ENCODE measurements around the gene KDM5B. TPM values are rescaled to one million over a fixed set of nuclear protein-coding genes. Genes with fewer than 3 reads are reported as not detected.

Gene KDM5B
- total and polyA plus RNA-seq, 2 of the 8 experiments (the other 6 are each of a cell fraction or from before 2014, with no cell fraction given) = 73.3 to 210 TPM

- H3K4me1 ChIP-seq (replicated peaks in 1 of 4; ENCODE audit: control insufficient read depth in 3 of 4, insufficient read depth in 4 of 4, low read length in 3 of 4) = no peaks in the 10 kb centered on the region
- peaks cover 0 to 2% of the 10 kb centered on the region in 2 experiments; a peak in 1 of 4 replicates for H3K79me2 ChIP-seq (ENCODE audit: control insufficient read depth in 1 of 2, insufficient read depth in 2 of 2, low read length in 2 of 2)
- no peak overlapping the region for H3K56ac ChIP-seq (replicated peaks; ENCODE audit: insufficient read length, low read depth, low read length)
- CTCF ChIA-PET (ENCODE audit: partially characterized antibody) = interaction anchor here (1.2 to 1.5 kb wide), 3 partner anchors 9 to 98 kb away, joined by 3 read pairs; no protein-coding TSS in a partner anchor
- no peak overlapping the region for H2BK20ac ChIP-seq (ENCODE audit: low read length)
- no peak overlapping the region for H2BK5ac ChIP-seq (ENCODE audit: low read depth, low read length)
- H2AFZ ChIP-seq (ENCODE audit: low read length) = no peak overlapping the region
- no peaks in the 10 kb centered on the region for H3K27me3 ChIP-seq (replicated peaks in 1 of 4; ENCODE audit: control insufficient read depth in 3 of 4, extremely low read depth in 1 of 4, insufficient read depth in 3 of 4, low read length in 3 of 4)
- H2BK15ac ChIP-seq (ENCODE audit: low read length) = no peak overlapping the region
- H3K14ac ChIP-seq (ENCODE audit: insufficient read length) = no peak overlapping the region
- H2AK5ac ChIP-seq (ENCODE audit: low read depth, low read length) = no peak overlapping the region
- no peak overlapping the region for H3K23ac ChIP-seq (ENCODE audit: insufficient read length)
- no peak overlapping the region for H3K4me2 ChIP-seq (ENCODE audit: insufficient read depth in 1 of 2, low read depth in 2 of 2, low read length in 2 of 2)
- no peaks in the 10 kb centered on the region for H3K79me1 ChIP-seq (ENCODE audit: low read depth, low read length)
- no peak overlapping the region for H3K9ac ChIP-seq (replicated peaks in 1 of 4; ENCODE audit: extremely low read depth in 1 of 4, low read depth in 3 of 4, low read length in 3 of 4)
- H3K4ac ChIP-seq (replicated peaks; ENCODE audit: insufficient read length, low read depth, low read length) = no peak overlapping the region
- H2BK12ac ChIP-seq (ENCODE audit: low read depth, low read length) = no peak overlapping the region
- DNase-seq (ENCODE audit: low read depth in 1 of 2, low spot score in 2 of 2) (no peak), FAIRE-seq (no peak)
- no peak overlapping the region for H4K91ac ChIP-seq (replicated peaks; ENCODE audit: insufficient read length, low read length)
- POLR2A ChIA-PET (ENCODE audit: partially characterized antibody) = interaction anchor here (1.0 to 1.8 kb wide), 2 partner anchors 9 to 11 kb away, joined by 3 to 6 read pairs; no protein-coding TSS in a partner anchor
- H4K8ac ChIP-seq (ENCODE audit: extremely low read depth, insufficient read depth, low read length) = no peak overlapping the region
- no peak overlapping the region for H2BK120ac ChIP-seq (replicated peaks; ENCODE audit: low read depth, low read length)
- H3K27ac ChIP-seq (ENCODE audit: low read depth, low read length) = no peak overlapping the region
- no peak overlapping the region for H4K5ac ChIP-seq (ENCODE audit: insufficient read length, low read depth, low read length)
- WGBS, 2 experiments (ENCODE audit: extremely low coverage in 1 of 2, insufficient coverage in 1 of 2, insufficient read length in 1 of 2, insufficient replicate concordance in 2 of 2, low coverage in 1 of 2, low lambda C conversion rate in 2 of 2, missing lambda C conversion rate in 1 of 2) = 78% methylated on average over 3 of the region's 3 CpGs; no CpG with 5 or more reads in 1 of the 2 experiments
- H3K36me3 ChIP-seq (ENCODE audit: control insufficient read depth in 2 of 4, insufficient read depth in 4 of 4, low read length in 3 of 4) = peaks cover 43 to 92% (median 85%) of the 10 kb centered on the region in 4 experiments
- no peaks in the 10 kb centered on the region for H3K23me2 ChIP-seq (ENCODE audit: low read depth, low read length)
- TF ChIP-seq PHF8 (conservative IDR thresholded peaks at IDR 0.05; ENCODE audit: low read depth, low read length) (no peak), RAD21 (IDR thresholded peaks at IDR 0.05 in 1 of 2, conservative IDR thresholded peaks at IDR 0.05 in 1 of 2; ENCODE audit: low read depth in 2 of 2, low read length in 2 of 2) (no peak), JUN (IDR thresholded peaks at IDR 0.05; ENCODE audit: low read depth, low read length) (no peak), RBBP5 (IDR thresholded peaks at IDR 0.05; ENCODE audit: borderline replicate concordance, low read depth, low read length) (no peak), RFX5 (IDR thresholded peaks at IDR 0.05; ENCODE audit: borderline replicate concordance, low read depth, low read length) (no peak)
- no peak overlapping the region for H3K18ac ChIP-seq (ENCODE audit: extremely low read depth, low read length)
- H4K20me1 ChIP-seq (replicated peaks in 1 of 2; ENCODE audit: control insufficient read depth in 1 of 2, insufficient read depth in 2 of 2, low read length in 2 of 2) = peaks cover 3 to 7% of the 10 kb centered on the region in 2 experiments
- no peaks in the 10 kb centered on the region for H3K9me3 ChIP-seq (ENCODE audit: insufficient read depth in 2 of 2, low read depth in 1 of 2, low read length in 1 of 2)
- H3K4me3 ChIP-seq (ENCODE audit: extremely low read depth in 1 of 4, insufficient read depth in 2 of 4, low read depth in 3 of 4, low read length in 4 of 4) = no peak overlapping the region
Measured at GRCh38 chr1:202752774-202753173, 55.4 kb downstream of the KDM5B start.

Measured in H1 (cell line).